Gastrocnemius medialis (tissue), 4 donors: ENCODE measurements around the gene TMEM198. TPM values are rescaled to one million over a fixed set of nuclear protein-coding genes. Genes with fewer than 3 reads are reported as not detected.

Source experiments
- ATAC-seq, 2 donors: fragments of 150-250 bp; one replicate each; pipeline ENCODE4 v1.9.1; 2016
- DNase-seq, 2 donors: peaks; one replicate each; pipeline ENCODE4 v3.0.0-alpha.2; 2019
- H3K27ac ChIP-seq, 4 donors: fragments of 200-600 bp; sonication (generic); 1 replicate in 1 of 4; 2 replicates in 3 of 4; pipeline ENCODE4 v1.5.1; 2016 to 2018; ENCODE audit warnings: mild to moderate bottlenecking in 2 of 4, moderate library complexity in 1 of 4
- H3K27me3 ChIP-seq, 3 donors: fragments of 200-600 bp; sonication (generic) in 2 of 3; 1 replicate in 1 of 3; 2 replicates in 2 of 3; pipeline versions ENCODE4 v1.5.1 to v1.6.0; 2016 to 2019; ENCODE audit warnings: mild to moderate bottlenecking in 1 of 3, moderate library complexity in 1 of 3
- H3K36me3 ChIP-seq, 2 donors: fragments of 200-600 bp; sonication (generic) in 1 of 2; one replicate each; pipeline ENCODE4 v1.5.1; 2017 to 2018
- H3K4me1 ChIP-seq, 2 donors: fragments of 200-600 bp; sonication (generic) in 1 of 2; one replicate each; pipeline ENCODE4 v1.5.1; 2016 to 2017; ENCODE audit warnings: mild to moderate bottlenecking in 2 of 2
- H3K4me3 ChIP-seq, 4 donors: fragments of 200-600 bp; sonication (generic) in 3 of 4; 1 replicate in 1 of 4; 2 replicates in 3 of 4; pipeline ENCODE4 v1.5.1; 2016 to 2019; ENCODE audit warnings: mild to moderate bottlenecking in 2 of 4
- H3K9me3 ChIP-seq, 3 donors: fragments of 200-600 bp; sonication (generic) in 2 of 3; 1 replicate in 1 of 3; 2 replicates in 2 of 3; pipeline ENCODE4 v1.5.1; 2016 to 2019
- POLR2A ChIP-seq, 2 donors: fragments of 450-650 bp; IDR thresholded peaks; one replicate each; pipeline ENCODE4 v1.6.1; 2017; ENCODE audit warnings: antibody characterized with exemption in 2 of 2, mild to moderate bottlenecking in 2 of 2, moderate library complexity in 2 of 2
- in situ Hi-C, 4 donors: fragments of 200-750 bp; cut with MboI; loops; one replicate each; pipeline versions ENCODE4 v1.15.0 to v1.8.0; 2017; ENCODE audit warnings: low sequenced_read_pairs in 4 of 4
- intact Hi-C: fragments of 100-400 bp; cut with DNase I; formaldehyde crosslinking; loops from one replicate; pipeline ENCODE4 v1.15.1; 2023; ENCODE audit warnings: low total_unique reads
- total RNA-seq, 4 donors: library from RNA; depleted of rRNA; stranded (reverse); fragments of >200 nt; gene quantifications; one replicate each; pipeline versions ENCODE4 v1.1.0 to v1.2.3, GENCODE V29; 2016
- TF ChIP-seq, protein P1 (sequence below), 5 experiments: fragments of 450-650 bp in 3 of 5; fragments of 200-600 bp in 2 of 5; sonication (generic) in 2 of 5; IDR thresholded peaks in 4 of 5; conservative IDR thresholded peaks in 1 of 5; 1 replicate in 4 of 5; 2 replicates in 1 of 5; pipeline ENCODE4 v1.5.1; 2016 to 2019; ENCODE audit warnings: antibody characterized with exemption in 5 of 5, mild to moderate bottlenecking in 3 of 5, moderate library complexity in 3 of 5

The TMEM198 gene
- total RNA-seq, 4 donors from 2014 or later: 0.87 to 6.7 (median 3.3) TPM

DNA sequence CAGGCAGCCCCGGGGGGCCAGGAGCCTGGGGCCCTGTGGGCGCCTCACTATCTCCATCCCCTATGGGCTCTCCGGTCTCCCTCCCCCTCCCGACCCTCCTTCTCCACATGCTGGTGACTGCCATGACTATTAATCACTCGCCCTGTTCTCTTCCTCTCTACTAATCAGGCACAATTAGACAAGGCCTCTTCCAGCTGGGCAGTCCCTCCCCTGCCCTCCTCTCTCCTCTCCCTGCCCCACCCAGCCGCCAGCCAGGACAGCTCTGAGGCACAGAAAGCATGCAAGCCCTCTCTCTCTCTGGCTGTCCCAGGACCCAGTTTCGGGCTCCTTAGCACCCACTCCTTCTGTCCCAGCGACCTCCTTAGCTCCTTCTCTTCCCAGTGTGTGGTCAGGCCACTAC lies 23.7 kb upstream of the TMEM198 start:
- no peak overlapping the region for H3K27ac ChIP-seq
- peaks cover 23 to 33% (median 28%) of the 10 kb centered on the region in 3 donors for H3K27me3 ChIP-seq
- H3K9me3 ChIP-seq: no peaks in the 10 kb centered on the region
- DNase-seq (no peak), ATAC-seq (no peak)
- no peak overlapping the region for H3K4me3 ChIP-seq
- TF ChIP-seq, protein P1, sequence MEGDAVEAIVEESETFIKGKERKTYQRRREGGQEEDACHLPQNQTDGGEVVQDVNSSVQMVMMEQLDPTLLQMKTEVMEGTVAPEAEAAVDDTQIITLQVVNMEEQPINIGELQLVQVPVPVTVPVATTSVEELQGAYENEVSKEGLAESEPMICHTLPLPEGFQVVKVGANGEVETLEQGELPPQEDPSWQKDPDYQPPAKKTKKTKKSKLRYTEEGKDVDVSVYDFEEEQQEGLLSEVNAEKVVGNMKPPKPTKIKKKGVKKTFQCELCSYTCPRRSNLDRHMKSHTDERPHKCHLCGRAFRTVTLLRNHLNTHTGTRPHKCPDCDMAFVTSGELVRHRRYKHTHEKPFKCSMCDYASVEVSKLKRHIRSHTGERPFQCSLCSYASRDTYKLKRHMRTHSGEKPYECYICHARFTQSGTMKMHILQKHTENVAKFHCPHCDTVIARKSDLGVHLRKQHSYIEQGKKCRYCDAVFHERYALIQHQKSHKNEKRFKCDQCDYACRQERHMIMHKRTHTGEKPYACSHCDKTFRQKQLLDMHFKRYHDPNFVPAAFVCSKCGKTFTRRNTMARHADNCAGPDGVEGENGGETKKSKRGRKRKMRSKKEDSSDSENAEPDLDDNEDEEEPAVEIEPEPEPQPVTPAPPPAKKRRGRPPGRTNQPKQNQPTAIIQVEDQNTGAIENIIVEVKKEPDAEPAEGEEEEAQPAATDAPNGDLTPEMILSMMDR (IDR thresholded peaks at IDR 0.05 in 4 of 5, conservative IDR thresholded peaks at IDR 0.05 in 1 of 5): no peak
- TF ChIP-seq POLR2A (IDR thresholded peaks at IDR 0.05): no peak
- intact Hi-C loops: no loop called here
- no peaks in the 10 kb centered on the region for H3K36me3 ChIP-seq
- in situ Hi-C loops: loop anchor here in 2 of 4 donors (10.0 kb wide), 1 partner anchor 45 kb away; no protein-coding TSS in a partner anchor
- H3K4me1 ChIP-seq: peaks cover 3 to 6% of the 10 kb centered on the region in 2 donors

DNA sequence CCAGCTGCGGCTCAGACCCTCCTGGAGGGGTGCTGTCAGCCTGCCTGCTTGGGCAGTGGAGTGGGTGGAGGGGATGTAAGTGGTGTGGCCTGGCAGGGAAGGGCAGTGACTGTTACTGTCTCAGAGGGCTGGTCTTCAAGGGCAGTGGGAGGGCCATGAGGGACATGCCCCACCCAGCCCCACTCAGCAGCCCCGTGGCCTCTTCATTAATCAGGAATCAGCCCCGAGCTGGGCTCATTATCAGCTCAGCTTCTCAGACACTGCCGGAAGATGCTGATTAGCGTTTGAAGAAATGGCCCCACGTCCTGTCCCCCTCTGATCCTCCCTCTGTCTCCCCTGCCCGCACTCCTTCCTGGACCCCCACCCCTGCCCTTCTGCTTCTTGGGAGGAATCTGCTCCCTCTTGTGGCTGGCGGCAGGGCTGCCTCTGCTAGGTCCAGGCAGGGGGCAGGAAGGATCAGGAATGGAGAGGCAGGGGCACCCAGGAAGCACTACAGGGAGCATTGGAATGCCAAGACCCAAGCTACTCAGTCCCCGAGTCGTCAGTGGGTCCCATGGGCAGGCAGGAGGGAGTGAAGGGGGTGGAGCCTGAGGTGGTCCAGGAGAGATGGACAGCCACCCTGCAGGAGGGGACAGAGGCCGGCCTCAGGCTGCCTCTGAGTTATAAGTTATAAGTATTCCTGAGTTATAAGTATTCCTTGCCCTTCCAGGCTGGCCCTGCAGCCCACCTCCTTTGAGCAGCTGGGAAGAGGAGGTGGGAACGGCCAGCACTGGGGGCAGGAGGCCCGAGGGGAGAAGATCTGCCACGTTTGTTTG lies 22.6 kb upstream of the TMEM198 start:
- intact Hi-C loops: no loop called here

DNA sequence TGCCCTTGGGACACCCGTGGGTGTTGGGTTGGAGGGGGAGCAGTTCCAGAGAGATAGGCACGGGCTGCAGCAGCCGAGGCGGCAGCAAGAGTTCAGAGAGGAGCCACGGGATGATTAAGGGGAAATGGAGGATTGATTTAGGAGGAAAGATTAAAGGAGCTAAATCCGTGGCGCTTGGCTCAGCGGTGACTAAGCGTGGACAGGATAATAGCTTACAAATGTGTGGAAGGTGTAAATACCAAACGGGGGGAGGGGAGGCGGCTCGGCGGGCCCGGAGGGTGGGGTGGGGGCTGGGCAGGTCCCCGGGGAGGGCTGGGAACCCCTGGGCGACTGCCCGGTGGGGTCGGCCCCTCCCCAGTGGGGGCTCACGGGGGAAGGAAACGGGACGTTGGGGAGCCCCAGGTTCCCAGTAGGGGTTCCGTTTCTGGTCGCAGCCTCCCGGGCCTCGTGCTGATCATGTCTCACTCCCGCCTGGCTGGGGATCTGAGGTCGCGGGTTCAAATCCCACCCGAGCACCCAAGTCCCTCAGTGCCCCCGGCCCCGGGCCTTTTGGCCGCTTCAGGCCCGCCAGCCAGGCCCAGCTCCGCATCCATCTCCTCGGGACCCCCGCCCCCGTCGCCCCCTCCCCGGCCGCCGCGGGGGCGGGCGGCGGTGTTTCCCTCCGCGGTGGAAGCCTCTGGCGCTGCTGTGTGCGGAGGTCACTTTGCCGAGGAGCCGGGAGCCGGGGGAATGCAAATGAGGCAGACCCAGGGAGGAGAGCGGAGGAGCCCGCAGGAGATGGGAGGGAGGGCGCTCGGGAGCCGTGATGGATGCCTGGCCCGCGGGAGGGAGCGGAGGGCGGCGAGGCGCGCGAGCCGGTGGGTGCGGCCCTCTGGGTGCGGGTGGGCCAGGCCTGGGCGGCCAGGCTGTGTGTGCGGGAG lies 21.5 kb upstream of the TMEM198 start:
- Histone ChIP-seq H3K4me1 (peaks cover 3 to 6% of the 10 kb centered on the region in 2 donors), H3K9me3 (no peaks in the 10 kb centered on the region), H3K27ac (no peak overlapping the region), H3K4me3 (peak overlapping the region in 1 of 4 donors; percentile 17), H3K27me3 (peaks cover 23 to 34% (median 25%) of the 10 kb centered on the region in 3 donors), H3K36me3 (no peaks in the 10 kb centered on the region)
- ATAC-seq (no peak), DNase-seq (no peak)
- in situ Hi-C loops (loop anchor here in 2 of 4 donors (10.0 kb wide), 1 partner anchor 48 kb away; no protein-coding TSS in a partner anchor), intact Hi-C loops (no loop called here)
- no peak for TF ChIP-seq POLR2A (IDR thresholded peaks at IDR 0.05)
- TF ChIP-seq, protein P1 (IDR thresholded peaks at IDR 0.05 in 4 of 5, conservative IDR thresholded peaks at IDR 0.05 in 1 of 5): no peak

More for the DNA sequence above, 22.6 kb upstream of the TMEM198 start:
- Histone ChIP-seq H3K4me1 (peaks cover 3 to 6% of the 10 kb centered on the region in 2 donors), H3K27ac (no peak overlapping the region), H3K4me3 (no peak overlapping the region), H3K9me3 (no peaks in the 10 kb centered on the region), H3K36me3 (no peaks in the 10 kb centered on the region), H3K27me3 (peaks cover 23 to 34% (median 25%) of the 10 kb centered on the region in 3 donors)
- ATAC-seq (no peak), DNase-seq (no peak)
- in situ Hi-C loops: loop anchor here in 2 of 4 donors (10.0 kb wide), 1 partner anchor 46 kb away; no protein-coding TSS in a partner anchor
- TF ChIP-seq, protein P1 (IDR thresholded peaks at IDR 0.05 in 4 of 5, conservative IDR thresholded peaks at IDR 0.05 in 1 of 5): peak in 4 of 5 experiments; percentile 8 to 43 (median 36)
- no peak for TF ChIP-seq POLR2A (IDR thresholded peaks at IDR 0.05)

DNA sequence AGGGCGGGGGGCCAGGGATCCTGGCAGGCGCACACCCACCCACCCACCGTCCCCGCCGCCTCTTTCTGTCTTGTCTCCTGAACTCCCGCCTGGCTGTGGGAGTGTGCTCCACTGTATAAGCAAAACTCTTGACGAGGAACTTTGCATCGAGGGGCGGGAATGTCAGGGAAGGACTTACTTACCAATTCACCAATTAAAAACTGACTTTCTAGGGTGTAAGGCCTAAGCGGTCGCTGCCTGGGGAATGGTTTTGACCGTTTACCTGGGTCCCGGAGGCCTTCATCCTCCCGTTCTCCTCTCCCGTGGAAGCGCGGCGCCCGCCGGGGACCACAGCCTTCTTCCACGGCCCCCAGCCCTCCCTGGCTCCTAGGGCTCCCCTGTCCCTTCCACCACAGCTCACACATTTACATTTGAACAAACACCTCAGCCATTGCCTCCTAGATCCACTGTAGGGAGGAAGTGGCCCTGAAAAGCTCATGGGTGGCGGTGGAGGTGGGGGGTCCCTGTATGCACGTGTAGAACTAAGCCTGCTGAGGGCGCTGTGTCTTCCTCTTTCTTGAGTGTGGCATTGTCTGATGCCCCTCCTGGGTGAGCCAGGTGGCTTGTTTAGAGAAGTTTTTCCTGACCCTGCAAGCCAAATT lies 20.7 kb upstream of the TMEM198 start:
- intact Hi-C loops (no loop called here), in situ Hi-C loops (loop anchor here in 2 of 4 donors (10.0 kb wide), 1 partner anchor 48 kb away; no protein-coding TSS in a partner anchor)
- H3K9me3 ChIP-seq: no peaks in the 10 kb centered on the region
- ATAC-seq: no peak
- peaks cover 23 to 34% (median 25%) of the 10 kb centered on the region in 3 donors for H3K27me3 ChIP-seq
- TF ChIP-seq POLR2A (IDR thresholded peaks at IDR 0.05): no peak
- TF ChIP-seq, protein P1 (IDR thresholded peaks at IDR 0.05 in 4 of 5, conservative IDR thresholded peaks at IDR 0.05 in 1 of 5): no peak
- H3K4me1 ChIP-seq: peaks cover 3 to 6% of the 10 kb centered on the region in 2 donors
- no peak for DNase-seq
- no peak overlapping the region for H3K27ac ChIP-seq
- H3K36me3 ChIP-seq: no peaks in the 10 kb centered on the region
- peak overlapping the region in 1 of 4 donors; percentile 17 for H3K4me3 ChIP-seq
